Adrenal gland (tissue), 5 donors: Measurements from ENCODE around the gene L3MBTL3.

ENCODE experiments used
- POLR2A ChIP-seq, 2 donors: fragments of 450-650 bp; IDR thresholded peaks; one replicate each; pipeline ENCODE4 v1.6.1; 2017; ENCODE audit warnings: antibody characterized with exemption in 2 of 2, mild to moderate bottlenecking in 2 of 2, moderate library complexity in 1 of 2
- TF ChIP-seq, protein P1 (sequence below), 6 experiments: fragments of 450-650 bp in 4 of 6; fragments of 200-600 bp in 2 of 6; sonication (generic) in 1 of 6; IDR thresholded peaks; 1 replicate in 5 of 6; 2 replicates in 1 of 6; pipeline versions ENCODE4 v1.5.1 to v1.8.0; 2016 to 2021; ENCODE audit warnings: antibody characterized with exemption in 6 of 6, mild to moderate bottlenecking in 2 of 6, moderate library complexity in 1 of 6
- donor health status: DM: no; HTN: no; CAD: no.

DNA sequence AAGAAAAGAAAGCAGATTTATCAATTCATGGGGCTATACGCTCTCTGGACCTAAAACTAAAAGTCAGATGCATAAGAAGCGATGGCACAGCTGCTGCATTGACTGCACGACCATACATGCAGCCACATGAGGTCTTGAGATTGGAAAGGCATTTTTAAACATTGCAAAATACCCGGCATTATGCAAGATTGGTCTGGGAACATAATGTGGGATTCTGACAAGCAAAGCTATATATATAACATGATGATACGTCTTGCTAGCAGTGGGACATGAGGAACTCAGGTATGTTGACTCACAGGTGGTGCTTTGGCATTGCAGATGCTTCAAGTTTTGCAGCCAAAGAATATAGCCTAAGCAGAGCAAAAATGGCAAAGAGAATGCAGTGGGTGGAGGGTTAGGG is 149.3 kb downstream of the L3MBTL3 start:
- no peak for TF ChIP-seq POLR2A (IDR thresholded peaks at IDR 0.05)
- TF ChIP-seq, protein P1, sequence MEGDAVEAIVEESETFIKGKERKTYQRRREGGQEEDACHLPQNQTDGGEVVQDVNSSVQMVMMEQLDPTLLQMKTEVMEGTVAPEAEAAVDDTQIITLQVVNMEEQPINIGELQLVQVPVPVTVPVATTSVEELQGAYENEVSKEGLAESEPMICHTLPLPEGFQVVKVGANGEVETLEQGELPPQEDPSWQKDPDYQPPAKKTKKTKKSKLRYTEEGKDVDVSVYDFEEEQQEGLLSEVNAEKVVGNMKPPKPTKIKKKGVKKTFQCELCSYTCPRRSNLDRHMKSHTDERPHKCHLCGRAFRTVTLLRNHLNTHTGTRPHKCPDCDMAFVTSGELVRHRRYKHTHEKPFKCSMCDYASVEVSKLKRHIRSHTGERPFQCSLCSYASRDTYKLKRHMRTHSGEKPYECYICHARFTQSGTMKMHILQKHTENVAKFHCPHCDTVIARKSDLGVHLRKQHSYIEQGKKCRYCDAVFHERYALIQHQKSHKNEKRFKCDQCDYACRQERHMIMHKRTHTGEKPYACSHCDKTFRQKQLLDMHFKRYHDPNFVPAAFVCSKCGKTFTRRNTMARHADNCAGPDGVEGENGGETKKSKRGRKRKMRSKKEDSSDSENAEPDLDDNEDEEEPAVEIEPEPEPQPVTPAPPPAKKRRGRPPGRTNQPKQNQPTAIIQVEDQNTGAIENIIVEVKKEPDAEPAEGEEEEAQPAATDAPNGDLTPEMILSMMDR (IDR thresholded peaks at IDR 0.05): no peak
